Measurements from ENCODE around the gene PEX12.

- TF ChIP-seq CTCF (optimal IDR thresholded peaks at IDR 0.05 in 1 of 3, IDR thresholded peaks at IDR 0.05 in 1 of 3, conservative IDR thresholded peaks at IDR 0.05 in 1 of 3; ENCODE audit: extremely low read depth in 1 of 3, insufficient read depth in 2 of 3, low read length in 3 of 3) (no peak), EZH2 (IDR thresholded peaks at IDR 0.05; ENCODE audit: low read length) (no peak)
Measured at GRCh38 chr17:35618628-35619027, 40.3 kb upstream of the PEX12 start.
